ENCODE measurements around the gene MPZL3. TPM values are rescaled to one million over a fixed set of nuclear protein-coding genes. Genes with fewer than 3 reads are reported as not detected.
A peak's percentile ranks its signal among the peaks of the same experiment; 100 is the strongest.

Gene MPZL3
- total RNA-seq, 1 donor from 2014 or later, result 1.0 TPM

GRCh38 chr11:118267486-118267885 lies 15.3 kb upstream of the MPZL3 start:
- Histone ChIP-seq H3K27ac (ENCODE audit: low read depth, low read length) (no peak overlapping the region), H3K36me3 (ENCODE audit: control insufficient read depth in 3 of 3, insufficient read depth in 3 of 3, low read length in 3 of 3) (no peaks in the 10 kb centered on the region), H3K4me3 (ENCODE audit: low read length in 3 of 3) (no peak overlapping the region), H3K9ac (ENCODE audit: low read depth in 1 of 3, low read length in 3 of 3) (no peak overlapping the region), H3K27me3 (ENCODE audit: control insufficient read depth in 3 of 3, insufficient read depth in 3 of 3, low read length in 3 of 3) (peaks cover 24 to 33% (median 27%) of the 10 kb centered on the region in 3 donors), H3K9me3 (ENCODE audit: control insufficient read depth in 3 of 3, low read length in 3 of 3) (no peaks in the 10 kb centered on the region), H3K4me1 (ENCODE audit: control insufficient read depth in 3 of 3, insufficient read depth in 3 of 3, low read length in 3 of 3) (peaks cover 7 to 12% (median 9%) of the 10 kb centered on the region in 3 donors)

GRCh38 chr11:118265954-118266353 lies 13.8 kb upstream of the MPZL3 start:
- Histone ChIP-seq H3K4me1 (ENCODE audit: control insufficient read depth in 3 of 3, insufficient read depth in 3 of 3, low read length in 3 of 3) (peaks cover 7 to 12% (median 11%) of the 10 kb centered on the region in 3 donors), H3K36me3 (ENCODE audit: control insufficient read depth in 3 of 3, insufficient read depth in 3 of 3, low read length in 3 of 3) (no peaks in the 10 kb centered on the region), H3K9ac (ENCODE audit: low read depth in 1 of 3, low read length in 3 of 3) (no peak overlapping the region), H3K9me3 (ENCODE audit: control insufficient read depth in 3 of 3, low read length in 3 of 3) (no peaks in the 10 kb centered on the region), H3K27me3 (ENCODE audit: control insufficient read depth in 3 of 3, insufficient read depth in 3 of 3, low read length in 3 of 3) (peaks cover 36 to 44% (median 38%) of the 10 kb centered on the region in 3 donors), H3K27ac (ENCODE audit: low read depth, low read length) (peak overlapping the region; percentile 17), H3K4me3 (ENCODE audit: low read length in 3 of 3) (no peak overlapping the region)

- H3K27ac ChIP-seq (ENCODE audit: low read depth, low read length), result peak overlapping the region; percentile 26
These were observed 12.7 kb upstream of the MPZL3 start for GRCh38 chr11:118264569-118265465.

GRCh38 chr11:118263695-118264568 lies 11.8 kb upstream of the MPZL3 start, which contains the start of gene MPZL2:
Gene MPZL2, minus strand, starts transcription at chr11:118264297. Its CDS starts 144 bp downstream, at chr11:118264153.
- peaks cover 7 to 12% (median 11%) of the 10 kb centered on the region in 3 donors for H3K4me1 ChIP-seq (ENCODE audit: control insufficient read depth in 3 of 3, insufficient read depth in 3 of 3, low read length in 3 of 3)
- H3K9me3 ChIP-seq (ENCODE audit: control insufficient read depth in 3 of 3, low read length in 3 of 3), result peaks cover 0 to 3% (median 0%) of the 10 kb centered on the region in 3 donors
- H3K36me3 ChIP-seq (ENCODE audit: control insufficient read depth in 3 of 3, insufficient read depth in 3 of 3, low read length in 3 of 3), result no peaks in the 10 kb centered on the region
- H3K9ac ChIP-seq (ENCODE audit: low read depth in 1 of 3, low read length in 3 of 3), result peak within 1 kb of the TSS; percentile 39 to 66 (median 47)
- peaks cover 36 to 42% (median 38%) of the 10 kb centered on the region in 3 donors for H3K27me3 ChIP-seq (ENCODE audit: control insufficient read depth in 3 of 3, insufficient read depth in 3 of 3, low read length in 3 of 3)
- H3K4me3 ChIP-seq (ENCODE audit: low read length in 3 of 3), result peak within 1 kb of the TSS; percentile 52 to 69 (median 63)
- H3K27ac ChIP-seq (ENCODE audit: low read depth, low read length), result peak within 1 kb of the TSS; percentile 26

More at GRCh38 chr11:118264569-118265465, 12.7 kb upstream of the MPZL3 start:
- Histone ChIP-seq H3K27me3 (ENCODE audit: control insufficient read depth in 3 of 3, insufficient read depth in 3 of 3, low read length in 3 of 3) (peaks cover 36 to 42% (median 38%) of the 10 kb centered on the region in 3 donors), H3K4me3 (ENCODE audit: low read length in 3 of 3) (peak overlapping the region; percentile 52 to 69 (median 63)), H3K9ac (ENCODE audit: low read depth in 1 of 3, low read length in 3 of 3) (peak overlapping the region in 1 of 3 donors; percentile 39), H3K36me3 (ENCODE audit: control insufficient read depth in 3 of 3, insufficient read depth in 3 of 3, low read length in 3 of 3) (no peaks in the 10 kb centered on the region), H3K4me1 (ENCODE audit: control insufficient read depth in 3 of 3, insufficient read depth in 3 of 3, low read length in 3 of 3) (peaks cover 7 to 12% (median 11%) of the 10 kb centered on the region in 3 donors), H3K9me3 (ENCODE audit: control insufficient read depth in 3 of 3, low read length in 3 of 3) (no peaks in the 10 kb centered on the region)

- H3K36me3 ChIP-seq (ENCODE audit: control insufficient read depth in 3 of 3, insufficient read depth in 3 of 3, low read length in 3 of 3), result no peaks in the 10 kb centered on the region
- H3K4me3 ChIP-seq (ENCODE audit: low read length in 3 of 3), result peak overlapping the region in 1 of 3 donors; percentile 63
- H3K27ac ChIP-seq (ENCODE audit: low read depth, low read length), result no peak overlapping the region
- peaks cover 7 to 12% (median 11%) of the 10 kb centered on the region in 3 donors for H3K4me1 ChIP-seq (ENCODE audit: control insufficient read depth in 3 of 3, insufficient read depth in 3 of 3, low read length in 3 of 3)
- H3K9me3 ChIP-seq (ENCODE audit: control insufficient read depth in 3 of 3, low read length in 3 of 3), result peaks cover 0 to 3% (median 0%) of the 10 kb centered on the region in 3 donors
- no peak overlapping the region for H3K9ac ChIP-seq (ENCODE audit: low read depth in 1 of 3, low read length in 3 of 3)
- H3K27me3 ChIP-seq (ENCODE audit: control insufficient read depth in 3 of 3, insufficient read depth in 3 of 3, low read length in 3 of 3), result peaks cover 36 to 45% (median 38%) of the 10 kb centered on the region in 3 donors
These were observed 10.9 kb upstream of the MPZL3 start for GRCh38 chr11:118263112-118263511.

GRCh38 chr11:118260353-118260752 lies 8.2 kb upstream of the MPZL3 start:
- H3K9me3 ChIP-seq (ENCODE audit: control insufficient read depth in 3 of 3, low read length in 3 of 3), result peaks cover 0 to 3% (median 0%) of the 10 kb centered on the region in 3 donors
- H3K9ac ChIP-seq (ENCODE audit: low read depth in 1 of 3, low read length in 3 of 3), result no peak overlapping the region
- H3K27ac ChIP-seq (ENCODE audit: low read depth, low read length), result no peak overlapping the region
- H3K4me3 ChIP-seq (ENCODE audit: low read length in 3 of 3), result no peak overlapping the region
- H3K36me3 ChIP-seq (ENCODE audit: control insufficient read depth in 3 of 3, insufficient read depth in 3 of 3, low read length in 3 of 3), result no peaks in the 10 kb centered on the region
- H3K4me1 ChIP-seq (ENCODE audit: control insufficient read depth in 3 of 3, insufficient read depth in 3 of 3, low read length in 3 of 3), result peaks cover 7 to 12% (median 11%) of the 10 kb centered on the region in 3 donors
- H3K27me3 ChIP-seq (ENCODE audit: control insufficient read depth in 3 of 3, insufficient read depth in 3 of 3, low read length in 3 of 3), result peaks cover 34 to 40% (median 36%) of the 10 kb centered on the region in 3 donors

GRCh38 chr11:118259138-118259537 lies 7.0 kb upstream of the MPZL3 start:
- H3K4me1 ChIP-seq (ENCODE audit: control insufficient read depth in 3 of 3, insufficient read depth in 3 of 3, low read length in 3 of 3), result peaks cover 6 to 9% (median 8%) of the 10 kb centered on the region in 3 donors

GRCh38 chr11:118258410-118258809 lies 6.2 kb upstream of the MPZL3 start:
- H3K9me3 ChIP-seq (ENCODE audit: control insufficient read depth in 3 of 3, low read length in 3 of 3), result peaks cover 0 to 3% (median 0%) of the 10 kb centered on the region in 3 donors
- H3K4me1 ChIP-seq (ENCODE audit: control insufficient read depth in 3 of 3, insufficient read depth in 3 of 3, low read length in 3 of 3), result peaks cover 0 to 2% (median 1%) of the 10 kb centered on the region in 3 donors
- no peak overlapping the region for H3K27ac ChIP-seq (ENCODE audit: low read depth, low read length)
- H3K36me3 ChIP-seq (ENCODE audit: control insufficient read depth in 3 of 3, insufficient read depth in 3 of 3, low read length in 3 of 3), result no peaks in the 10 kb centered on the region
- H3K9ac ChIP-seq (ENCODE audit: low read depth in 1 of 3, low read length in 3 of 3), result no peak overlapping the region
- H3K27me3 ChIP-seq (ENCODE audit: control insufficient read depth in 3 of 3, insufficient read depth in 3 of 3, low read length in 3 of 3), result peaks cover 19 to 26% (median 24%) of the 10 kb centered on the region in 3 donors
- H3K4me3 ChIP-seq (ENCODE audit: low read length in 3 of 3), result no peak overlapping the region

More at GRCh38 chr11:118259138-118259537, 7.0 kb upstream of the MPZL3 start:
- no peak overlapping the region for H3K27ac ChIP-seq (ENCODE audit: low read depth, low read length)
- H3K36me3 ChIP-seq (ENCODE audit: control insufficient read depth in 3 of 3, insufficient read depth in 3 of 3, low read length in 3 of 3), result no peaks in the 10 kb centered on the region
- no peak overlapping the region for H3K4me3 ChIP-seq (ENCODE audit: low read length in 3 of 3)
- no peak overlapping the region for H3K9ac ChIP-seq (ENCODE audit: low read depth in 1 of 3, low read length in 3 of 3)
- H3K9me3 ChIP-seq (ENCODE audit: control insufficient read depth in 3 of 3, low read length in 3 of 3), result peaks cover 0 to 3% (median 0%) of the 10 kb centered on the region in 3 donors
- peaks cover 26 to 34% (median 30%) of the 10 kb centered on the region in 3 donors for H3K27me3 ChIP-seq (ENCODE audit: control insufficient read depth in 3 of 3, insufficient read depth in 3 of 3, low read length in 3 of 3)

- H3K9ac ChIP-seq (ENCODE audit: low read depth in 1 of 3, low read length in 3 of 3), result no peak overlapping the region
- no peak overlapping the region for H3K27ac ChIP-seq (ENCODE audit: low read depth, low read length)
- H3K27me3 ChIP-seq (ENCODE audit: control insufficient read depth in 3 of 3, insufficient read depth in 3 of 3, low read length in 3 of 3), result peaks cover 3 to 10% (median 8%) of the 10 kb centered on the region in 3 donors
- peaks cover 3 to 8% (median 6%) of the 10 kb centered on the region in 3 donors for H3K4me1 ChIP-seq (ENCODE audit: control insufficient read depth in 3 of 3, insufficient read depth in 3 of 3, low read length in 3 of 3)
- no peaks in the 10 kb centered on the region for H3K36me3 ChIP-seq (ENCODE audit: control insufficient read depth in 3 of 3, insufficient read depth in 3 of 3, low read length in 3 of 3)
- peak overlapping the region in 2 of 3 donors; percentile 91 to 95 for H3K4me3 ChIP-seq (ENCODE audit: low read length in 3 of 3)
- H3K9me3 ChIP-seq (ENCODE audit: control insufficient read depth in 3 of 3, low read length in 3 of 3), result no peaks in the 10 kb centered on the region
These were observed 523 bp upstream of the MPZL3 start for GRCh38 chr11:118252688-118253087.
